NCI-H1092 (cell line): ENCODE measurements around the gene CEP85.

ENCODE experiments used
- DNase-seq: peaks from one replicate; lab custom pipeline; 2025; lab: John Stamatoyannopoulos, UW

The CEP85 gene, protein sequence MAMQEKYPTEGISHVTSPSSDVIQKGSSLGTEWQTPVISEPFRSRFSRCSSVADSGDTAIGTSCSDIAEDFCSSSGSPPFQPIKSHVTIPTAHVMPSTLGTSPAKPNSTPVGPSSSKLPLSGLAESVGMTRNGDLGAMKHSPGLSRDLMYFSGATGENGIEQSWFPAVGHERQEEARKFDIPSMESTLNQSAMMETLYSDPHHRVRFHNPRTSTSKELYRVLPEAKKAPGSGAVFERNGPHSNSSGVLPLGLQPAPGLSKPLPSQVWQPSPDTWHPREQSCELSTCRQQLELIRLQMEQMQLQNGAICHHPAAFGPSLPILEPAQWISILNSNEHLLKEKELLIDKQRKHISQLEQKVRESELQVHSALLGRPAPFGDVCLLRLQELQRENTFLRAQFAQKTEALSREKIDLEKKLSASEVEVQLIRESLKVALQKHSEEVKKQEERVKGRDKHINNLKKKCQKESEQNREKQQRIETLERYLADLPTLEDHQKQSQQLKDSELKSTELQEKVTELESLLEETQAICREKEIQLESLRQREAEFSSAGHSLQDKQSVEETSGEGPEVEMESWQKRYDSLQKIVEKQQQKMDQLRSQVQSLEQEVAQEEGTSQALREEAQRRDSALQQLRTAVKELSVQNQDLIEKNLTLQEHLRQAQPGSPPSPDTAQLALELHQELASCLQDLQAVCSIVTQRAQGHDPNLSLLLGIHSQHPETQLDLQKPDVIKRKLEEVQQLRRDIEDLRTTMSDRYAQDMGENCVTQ

DNA sequence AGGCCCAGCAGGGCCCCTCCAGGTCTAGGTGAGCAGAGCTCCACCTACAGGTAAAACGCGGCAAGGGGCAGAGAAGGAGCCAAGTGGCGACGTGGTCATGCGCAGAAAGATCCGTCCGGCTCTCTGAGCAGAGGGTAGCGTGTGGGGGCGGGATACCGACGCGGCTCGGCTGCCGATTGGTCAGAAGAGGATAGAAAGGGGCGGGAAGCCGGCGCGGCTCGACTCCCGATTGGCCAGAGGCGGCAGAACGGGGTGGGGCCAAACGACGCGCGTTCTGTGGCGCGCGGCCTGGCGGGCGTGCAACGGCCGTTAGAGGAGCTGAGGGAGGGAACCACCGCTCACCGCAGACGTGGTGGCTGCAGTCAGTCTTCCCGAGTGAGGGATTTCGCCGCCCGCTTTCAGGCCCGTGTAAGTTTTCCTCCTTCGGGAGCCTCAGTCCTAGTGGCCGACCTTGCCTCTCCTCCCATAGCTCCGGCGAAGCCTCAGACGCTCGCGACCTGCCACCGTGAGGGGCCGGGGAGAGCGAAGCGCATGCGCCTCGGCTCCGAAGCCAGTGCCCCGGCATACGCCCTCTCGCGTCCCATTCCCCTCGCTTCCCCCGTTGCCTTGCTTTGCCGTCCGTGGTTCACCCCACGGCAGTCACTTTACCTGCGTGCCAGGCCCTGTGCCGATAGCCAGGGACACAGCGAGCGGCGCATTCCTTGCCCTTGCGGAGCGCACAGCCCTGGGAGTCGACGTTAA is at the start of gene CEP85:
Gene CEP85 (plus strand): TSS at position 298 of the 741 bp plus-strand sequence. CDS start 5,584 bp downstream, outside the sequence.
- DNase-seq, result peak; percentile 99

DNA sequence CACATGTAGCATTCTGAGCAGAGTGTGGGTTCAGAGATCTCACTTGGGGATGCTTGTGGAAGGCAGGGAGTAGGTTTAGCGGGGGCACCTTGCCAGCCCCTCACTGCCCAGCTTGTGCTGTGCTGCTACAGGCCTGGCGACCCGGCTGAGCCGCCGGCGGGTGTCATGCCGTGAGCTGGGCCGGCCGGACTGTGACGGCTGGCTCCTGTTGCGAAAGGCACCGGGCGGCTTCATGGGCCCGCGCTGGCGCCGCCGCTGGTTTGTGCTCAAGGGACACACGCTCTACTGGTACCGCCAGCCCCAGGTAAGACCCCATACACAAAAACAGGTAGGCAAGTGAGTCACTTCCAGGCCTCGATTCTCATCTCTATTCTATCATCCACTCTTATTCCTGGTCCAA is 49.1 kb upstream of the CEP85 start:
- no peak for DNase-seq

DNA sequence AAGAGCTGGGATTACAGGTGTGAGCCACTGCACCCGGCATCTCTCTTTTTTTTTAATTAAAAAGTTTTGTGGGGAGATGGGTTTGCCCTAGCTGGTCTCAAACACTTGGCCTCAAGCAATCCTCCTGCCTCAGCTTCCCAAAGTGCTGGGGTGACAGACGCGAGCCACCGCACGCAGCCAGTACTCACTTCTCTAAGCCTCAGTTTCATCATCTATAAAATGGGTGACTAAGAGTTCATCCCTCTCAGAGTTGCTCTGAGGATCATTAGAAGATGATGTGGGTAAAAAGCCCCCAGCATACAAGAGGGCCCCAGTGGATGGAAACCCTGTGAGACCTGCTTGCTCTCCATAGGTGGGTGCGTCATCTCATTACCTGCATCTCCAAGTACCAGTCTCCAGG is 46.1 kb upstream of the CEP85 start:
- no peak for DNase-seq

DNA sequence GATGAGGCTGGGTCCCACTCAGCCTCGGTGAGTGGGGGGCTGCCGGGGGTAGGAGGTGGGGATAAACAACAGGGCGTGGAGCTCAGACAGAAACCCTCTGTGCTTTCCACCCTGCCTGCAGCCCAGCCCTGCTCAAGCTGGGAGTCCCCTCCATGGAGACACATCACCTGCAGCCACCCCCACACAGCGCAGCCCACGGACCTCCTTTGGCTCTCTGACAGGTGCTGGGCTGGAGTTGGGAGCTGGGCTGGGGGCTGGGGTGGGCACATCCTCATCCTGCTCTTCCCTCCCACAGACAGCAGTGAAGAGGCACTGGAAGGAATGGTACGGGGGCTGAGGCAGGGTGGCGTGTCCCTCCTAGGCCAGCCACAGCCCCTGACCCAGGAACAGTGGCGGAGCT is 45.5 kb upstream of the CEP85 start:
- DNase-seq, result no peak

DNA sequence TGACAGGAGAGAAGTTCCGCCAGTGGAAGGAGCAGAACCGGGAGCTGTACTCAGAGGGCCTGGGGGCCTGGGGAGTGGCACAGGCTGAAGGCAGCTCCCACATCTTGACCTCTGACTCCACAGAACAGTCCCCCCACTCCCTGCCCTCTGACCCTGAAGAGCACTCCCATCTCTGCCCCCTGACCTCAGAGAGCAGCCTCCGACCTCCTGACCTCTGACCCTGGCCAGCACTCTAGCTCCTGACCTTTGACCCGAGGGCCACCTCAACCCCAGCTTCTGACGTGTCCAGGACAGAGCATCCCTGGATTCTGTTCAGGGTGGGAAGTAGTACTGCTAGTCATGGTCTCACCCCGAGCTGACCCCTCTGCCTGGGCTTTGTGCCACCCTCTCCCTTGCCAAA is 44.7 kb upstream of the CEP85 start:
- DNase-seq, result no peak

DNA sequence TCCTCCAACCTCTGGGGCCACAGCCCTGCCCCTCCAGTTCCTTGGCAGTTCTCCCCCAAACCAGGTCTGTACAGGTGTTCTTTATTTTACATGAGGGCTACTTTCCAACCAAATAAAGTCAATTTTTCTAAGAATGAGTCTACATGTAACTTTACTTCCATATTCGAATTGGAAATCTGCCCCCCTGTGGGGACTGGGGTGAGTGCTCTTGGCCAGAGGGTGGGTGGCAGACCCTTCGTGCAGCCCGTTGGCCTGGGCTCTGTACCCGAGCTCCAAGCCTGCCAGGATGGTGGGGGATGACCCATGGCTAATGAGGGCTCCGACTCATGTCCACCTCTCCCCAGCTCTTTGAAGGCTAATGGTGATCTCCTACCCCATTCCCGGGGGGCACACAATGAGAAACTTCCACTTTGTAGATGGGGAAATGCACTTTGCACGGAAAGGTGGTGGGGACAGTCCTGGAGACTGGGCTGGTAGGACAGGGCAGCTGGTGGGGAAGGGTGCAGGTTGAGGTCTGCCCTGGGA is 44.2 kb upstream of the CEP85 start:
- no peak for DNase-seq

- DNase-seq, result peak; percentile 34
These were observed 43.5 kb upstream of the CEP85 start, which contains the start of gene CATSPER4 for GRCh38 chr1:26190373-26190987. Gene CATSPER4, plus strand, starts transcription at chr1:26190602. Its CDS starts 26 bp downstream, at chr1:26190628.

- no peak for DNase-seq
These were observed 42.3 kb upstream of the CEP85 start for GRCh38 chr1:26191739-26192138.

DNA sequence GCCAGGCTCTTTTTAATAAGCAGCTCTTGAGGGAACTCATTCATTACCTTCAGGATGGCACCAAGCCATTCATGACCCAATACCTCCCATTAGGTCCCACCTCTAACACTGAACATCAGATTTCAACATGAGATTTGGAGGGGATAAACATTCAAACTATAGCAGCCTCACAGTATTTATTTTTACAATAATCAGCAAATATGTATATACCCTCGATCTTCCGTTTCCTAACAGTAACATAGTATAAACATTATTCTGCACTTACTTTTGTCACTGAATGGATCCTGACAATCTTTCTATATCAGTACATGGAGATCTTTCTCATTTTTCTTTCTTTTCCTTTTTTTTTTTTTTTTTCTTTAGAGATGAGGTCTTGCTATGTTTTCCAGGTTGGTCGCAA is 38.2 kb upstream of the CEP85 start:
- no peak for DNase-seq

DNA sequence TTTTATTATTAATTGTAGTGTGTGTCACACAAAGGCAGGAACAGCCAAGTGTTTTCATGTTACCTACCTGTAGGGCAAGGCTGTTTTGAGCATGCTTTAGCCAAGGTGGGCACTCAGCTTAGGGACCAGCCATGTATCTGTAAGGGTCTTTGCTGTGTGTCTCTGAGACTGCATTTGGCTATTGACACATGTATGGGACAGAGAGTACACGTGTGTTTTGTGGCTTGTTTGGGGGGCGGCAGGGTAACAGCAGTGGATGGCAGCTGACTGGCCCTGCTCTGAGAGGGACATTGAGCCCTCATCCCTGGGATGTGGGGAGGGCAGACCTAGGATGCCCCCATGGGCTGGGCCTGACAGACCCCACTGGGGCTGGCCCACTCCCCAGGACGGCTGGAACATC is 36.7 kb upstream of the CEP85 start:
- no peak for DNase-seq

DNA sequence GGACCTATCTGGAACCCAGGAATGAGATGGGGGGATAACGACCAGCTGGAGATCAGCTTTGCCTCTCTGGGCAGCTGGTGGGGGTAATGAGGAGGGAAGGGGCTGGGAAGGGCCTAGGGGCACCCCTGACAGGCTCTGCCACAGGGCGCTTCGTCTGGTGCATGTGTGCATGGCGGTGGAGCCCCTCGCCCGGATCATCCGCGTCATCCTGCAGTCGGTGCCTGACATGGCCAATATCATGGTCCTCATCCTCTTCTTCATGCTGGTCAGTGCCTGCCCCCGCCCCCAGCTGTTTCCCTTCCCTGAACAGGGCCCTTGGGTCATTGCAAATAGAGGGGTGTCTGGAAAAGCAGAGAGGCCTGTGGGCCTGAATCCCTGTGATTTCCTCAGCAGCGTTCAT is 36.2 kb upstream of the CEP85 start:
- no peak for DNase-seq

DNA sequence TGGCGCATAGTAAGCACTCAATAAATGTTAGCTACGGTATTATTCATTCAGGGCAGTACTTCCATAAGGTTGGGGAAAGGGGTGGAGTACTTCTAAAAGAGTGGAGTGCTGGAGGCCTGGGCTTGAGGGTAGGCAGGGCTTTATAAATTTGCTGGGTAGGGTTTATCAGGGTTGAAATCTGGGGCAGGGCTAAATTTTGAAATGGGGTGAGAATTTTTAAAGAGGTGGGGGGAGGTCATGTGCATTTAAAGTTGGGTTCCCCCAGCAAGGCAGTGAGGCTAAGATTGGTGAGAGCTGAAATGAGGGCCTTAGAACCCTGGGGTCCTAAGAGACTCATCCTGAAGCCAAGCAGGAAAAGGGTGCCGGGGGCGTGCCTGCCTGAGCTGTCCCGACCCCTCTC is 33.6 kb upstream of the CEP85 start:
- no peak for DNase-seq

DNA sequence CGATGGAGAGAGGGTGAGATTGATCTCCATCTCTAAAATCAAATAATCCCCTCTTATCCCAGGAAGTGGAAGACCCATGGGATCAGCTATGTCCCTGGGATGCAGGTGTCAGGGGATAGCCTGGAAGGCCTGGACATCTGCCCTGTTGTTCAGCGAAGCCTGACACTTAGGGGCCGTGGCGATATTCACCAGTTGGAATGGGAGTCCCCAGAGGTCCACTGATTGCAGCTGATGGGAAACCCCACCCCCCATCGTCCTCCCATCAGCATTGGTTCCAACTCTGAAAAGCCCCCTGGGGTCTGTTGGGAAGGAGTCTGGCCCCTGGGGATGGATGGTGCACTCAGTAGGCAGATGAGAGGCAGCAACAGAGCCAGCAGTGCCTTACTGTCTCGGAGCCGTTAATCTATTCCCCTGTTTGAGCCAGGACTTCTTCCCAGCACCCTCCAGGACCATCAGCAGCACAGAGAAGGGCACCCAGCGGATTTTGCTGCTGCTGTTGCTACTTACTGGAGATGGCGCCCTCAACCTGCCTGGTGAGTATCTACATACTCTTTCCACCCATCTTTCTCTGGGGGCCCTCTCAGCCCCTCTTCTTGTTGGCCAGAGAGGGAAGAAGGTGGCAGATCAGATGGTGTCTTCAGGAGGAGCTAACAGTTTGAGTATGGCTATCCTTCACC is 30.2 kb upstream of the CEP85 start:
- DNase-seq, result no peak

- no peak for DNase-seq
These were observed 23.7 kb upstream of the CEP85 start for GRCh38 chr1:26210147-26210870.

GRCh38 chr1:26212726-26213125 is 21.3 kb upstream of the CEP85 start:
- DNase-seq, result no peak

- DNase-seq, result no peak
These were observed 20.6 kb upstream of the CEP85 start for GRCh38 chr1:26213335-26213905.

GRCh38 chr1:26215246-26215645 is 18.8 kb upstream of the CEP85 start:
- no peak for DNase-seq

DNA sequence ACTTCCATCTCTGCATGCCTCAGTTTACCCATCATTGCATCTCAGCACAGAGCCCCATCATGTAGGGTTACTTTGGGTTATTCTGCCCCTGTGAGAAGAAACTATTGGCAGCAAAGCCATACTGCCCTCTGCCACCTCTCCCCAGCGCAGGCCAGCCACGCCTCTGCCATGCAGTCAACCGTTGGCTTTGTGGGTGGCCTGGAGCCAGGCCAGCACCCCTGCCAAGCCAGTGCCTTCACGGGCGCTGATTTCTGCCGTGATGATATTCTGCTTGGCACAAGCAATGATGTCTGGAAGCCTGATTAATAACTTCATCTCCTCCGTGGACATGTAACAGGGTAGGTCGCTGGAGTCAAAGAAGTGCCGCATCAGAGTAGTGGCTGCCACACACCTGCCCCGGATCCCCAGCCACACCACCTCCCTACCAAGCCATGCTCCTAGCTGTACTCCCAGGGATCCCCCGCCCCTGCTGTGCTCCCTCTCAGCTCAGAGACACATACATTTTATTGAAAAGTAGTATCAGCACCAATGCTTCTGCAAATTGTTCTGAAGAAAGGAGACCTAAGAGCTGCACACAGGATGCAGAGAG is 15.0 kb upstream of the CEP85 start:
- peak; percentile 9 for DNase-seq

DNA sequence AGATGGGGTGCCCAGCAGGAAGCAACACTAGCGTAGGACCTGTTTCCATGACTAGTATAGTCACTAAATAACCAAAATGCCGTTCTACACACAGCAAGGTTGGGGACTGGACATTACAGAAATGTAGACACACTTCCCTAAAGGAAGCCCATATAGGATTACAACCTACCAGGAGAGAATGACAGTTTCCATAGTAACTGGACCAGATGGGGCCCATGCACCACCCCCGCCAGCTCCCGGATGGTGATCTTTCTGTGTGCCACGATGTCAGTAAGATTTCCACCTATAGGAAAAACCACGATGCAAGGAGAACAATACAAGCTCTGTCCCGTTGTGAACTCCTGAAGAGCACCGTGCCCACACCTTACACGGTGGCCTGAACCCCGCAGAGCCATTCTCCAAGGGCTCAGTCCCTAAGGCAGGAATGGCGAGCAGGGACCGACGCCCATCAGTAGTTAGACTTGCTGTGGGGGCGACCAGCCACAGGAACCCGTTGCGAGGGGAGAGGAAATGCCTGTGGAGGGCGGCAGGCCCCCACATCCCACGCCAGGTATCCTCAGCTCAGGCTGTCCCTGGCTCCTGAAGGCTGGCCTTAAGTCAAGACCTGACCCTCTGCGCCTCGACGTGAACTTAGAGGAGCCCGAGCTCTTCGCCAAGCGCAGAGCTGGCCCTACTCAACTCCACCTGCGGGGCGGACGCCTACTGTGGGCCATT is 13.6 kb upstream of the CEP85 start:
- no peak for DNase-seq
